ENCODE results near the gene FGR.
A peak's percentile ranks its signal among the peaks of the same experiment; 100 is the strongest.
"Not testable (repeated sequence)": the region's sequence is repeated elsewhere in the genome, so short reads cannot be mapped to it uniquely, and the experiment has no call there.

The FGR gene

DNA sequence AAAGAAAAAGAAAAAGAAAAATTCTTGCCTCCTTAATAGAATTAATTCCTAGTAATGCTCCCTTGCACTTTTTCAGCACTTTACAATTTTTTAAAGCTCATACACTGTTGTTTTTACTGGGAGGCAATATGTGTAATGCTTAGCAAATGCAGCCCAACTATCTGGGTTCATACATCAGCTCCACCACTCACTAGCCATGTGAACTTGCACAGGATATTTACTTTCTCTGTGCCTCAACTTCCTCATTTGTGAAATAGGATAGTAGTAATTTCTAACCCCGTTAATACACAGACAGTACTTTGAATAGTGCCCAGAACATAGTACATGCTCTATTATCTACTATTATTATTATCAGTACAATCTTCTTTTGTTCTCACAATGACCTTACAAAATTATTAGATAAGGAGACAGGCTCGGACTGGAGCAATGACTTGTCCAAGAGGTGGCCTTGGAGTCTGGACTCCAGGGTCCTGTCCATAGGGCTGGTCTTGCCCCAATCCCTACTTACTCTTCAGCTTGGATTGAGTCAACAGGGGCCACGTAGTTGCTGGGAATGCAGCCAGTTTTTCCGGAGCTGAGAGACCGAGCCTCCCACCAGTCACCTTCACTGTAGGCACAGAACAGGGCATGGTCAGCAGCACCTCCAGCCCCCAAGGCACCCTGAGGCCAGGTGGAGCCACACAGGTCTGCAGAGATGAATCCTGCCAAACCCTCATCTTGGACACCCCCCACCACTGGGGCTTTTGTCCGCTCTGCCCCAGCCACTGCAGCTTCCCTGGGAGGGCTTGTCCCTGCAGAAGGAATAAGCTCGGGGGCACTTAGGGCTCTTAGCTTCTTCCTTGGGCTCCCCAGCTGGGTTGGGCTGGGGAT is 13.7 kb downstream of the FGR start:
- DNase-seq (ENCODE audit: low spot score) = no peak
- Mint-ChIP-seq H3K27ac (no peak overlapping the region), H3K4me1 (ENCODE audit: low read depth) (peaks cover 33% of the 10 kb centered on the region), H3K9me3 (no peaks in the 10 kb centered on the region), H3K36me3 (ENCODE audit: low read depth) (peaks cover 2% of the 10 kb centered on the region), H3K27me3 (ENCODE audit: low read depth) (no peaks in the 10 kb centered on the region), H3K4me3 (no peak overlapping the region)

- H3K27me3 Mint-ChIP-seq (ENCODE audit: low read depth); H3K9me3 Mint-ChIP-seq; H3K36me3 Mint-ChIP-seq (ENCODE audit: low read depth); DNase-seq (ENCODE audit: low spot score): not testable (repeated sequence)
- Mint-ChIP-seq H3K4me3 (peak overlapping the region; percentile 39), H3K27ac (peak overlapping the region; percentile 59), H3K4me1 (ENCODE audit: low read depth) (peaks cover 32% of the 10 kb centered on the region)
These were observed 15.1 kb downstream of the FGR start for GRCh38 chr1:27619782-27620438.

- peak overlapping the region; percentile 37 for H3K4me3 Mint-ChIP-seq
- H3K27ac Mint-ChIP-seq = peak overlapping the region; percentile 87
- H3K36me3 Mint-ChIP-seq (ENCODE audit: low read depth) = peaks cover 2% of the 10 kb centered on the region
- no peaks in the 10 kb centered on the region for H3K9me3 Mint-ChIP-seq
- H3K27me3 Mint-ChIP-seq (ENCODE audit: low read depth) = no peaks in the 10 kb centered on the region
- DNase-seq (ENCODE audit: low spot score) = no peak
- H3K4me1 Mint-ChIP-seq (ENCODE audit: low read depth) = peaks cover 37% of the 10 kb centered on the region
These were observed 16.5 kb downstream of the FGR start for GRCh38 chr1:27618341-27619082.

DNA sequence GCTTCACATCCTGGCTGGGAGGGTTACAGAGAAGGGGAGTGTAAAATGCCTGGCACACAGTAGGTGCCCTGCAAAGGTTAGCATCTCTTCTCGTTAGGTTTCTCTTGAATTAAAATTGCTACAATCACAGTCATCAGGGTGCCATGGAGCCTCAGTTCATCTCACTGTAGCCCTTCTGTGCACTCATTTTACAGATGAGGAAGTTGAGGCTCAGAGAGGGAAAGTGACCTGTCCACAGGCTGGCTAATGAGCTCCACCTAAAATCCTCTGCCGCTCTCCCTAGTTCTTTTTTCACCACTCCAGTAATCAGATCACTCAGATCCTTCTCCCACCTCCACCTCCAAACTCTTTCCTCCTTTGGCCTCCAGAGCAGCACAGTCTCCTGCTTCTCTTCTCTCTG is 17.6 kb downstream of the FGR start:
- H3K27ac Mint-ChIP-seq = peak overlapping the region; percentile 87
- peaks cover 2% of the 10 kb centered on the region for H3K36me3 Mint-ChIP-seq (ENCODE audit: low read depth)
- DNase-seq (ENCODE audit: low spot score) = no peak
- H3K27me3 Mint-ChIP-seq (ENCODE audit: low read depth) = no peaks in the 10 kb centered on the region
- H3K9me3 Mint-ChIP-seq = no peaks in the 10 kb centered on the region
- H3K4me1 Mint-ChIP-seq (ENCODE audit: low read depth) = peaks cover 30% of the 10 kb centered on the region
- peak overlapping the region; percentile 4 for H3K4me3 Mint-ChIP-seq

DNA sequence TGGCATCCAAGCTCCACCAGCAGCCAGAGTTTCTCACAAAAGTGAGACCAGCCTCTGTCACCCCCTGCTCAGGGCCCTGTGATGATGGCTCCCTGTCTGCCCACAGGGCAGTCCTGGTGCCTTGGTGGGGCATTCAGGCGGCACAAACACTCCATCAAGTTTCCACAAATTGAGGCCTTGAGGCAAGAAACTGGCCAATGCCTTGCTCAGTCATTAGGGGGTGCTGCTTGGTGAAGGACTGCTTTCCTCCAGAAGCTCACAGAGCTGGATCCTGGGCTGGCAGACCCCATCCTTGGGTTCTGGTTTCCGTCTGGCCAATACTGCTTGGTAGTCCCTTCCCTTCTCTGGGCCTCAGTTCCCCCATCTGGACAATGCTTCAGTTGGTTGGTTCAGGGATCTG is 18.5 kb downstream of the FGR start:
- Mint-ChIP-seq H3K9me3 (no peaks in the 10 kb centered on the region), H3K4me3 (no peak overlapping the region), H3K4me1 (ENCODE audit: low read depth) (peaks cover 29% of the 10 kb centered on the region), H3K27me3 (ENCODE audit: low read depth) (peaks cover 3% of the 10 kb centered on the region), H3K27ac (no peak overlapping the region), H3K36me3 (ENCODE audit: low read depth) (peaks cover 2% of the 10 kb centered on the region)
- DNase-seq (ENCODE audit: low spot score) = no peak

GRCh38 chr1:27615346-27616192 is 19.4 kb downstream of the FGR start:
- no peak overlapping the region for H3K4me3 Mint-ChIP-seq
- no peak for DNase-seq (ENCODE audit: low spot score)
- peaks cover 32% of the 10 kb centered on the region for H3K4me1 Mint-ChIP-seq (ENCODE audit: low read depth)
- H3K9me3 Mint-ChIP-seq = no peaks in the 10 kb centered on the region
- peak overlapping the region; percentile 56 for H3K27ac Mint-ChIP-seq
- H3K27me3 Mint-ChIP-seq (ENCODE audit: low read depth) = peaks cover 3% of the 10 kb centered on the region
- peaks cover 2% of the 10 kb centered on the region for H3K36me3 Mint-ChIP-seq (ENCODE audit: low read depth)

DNA sequence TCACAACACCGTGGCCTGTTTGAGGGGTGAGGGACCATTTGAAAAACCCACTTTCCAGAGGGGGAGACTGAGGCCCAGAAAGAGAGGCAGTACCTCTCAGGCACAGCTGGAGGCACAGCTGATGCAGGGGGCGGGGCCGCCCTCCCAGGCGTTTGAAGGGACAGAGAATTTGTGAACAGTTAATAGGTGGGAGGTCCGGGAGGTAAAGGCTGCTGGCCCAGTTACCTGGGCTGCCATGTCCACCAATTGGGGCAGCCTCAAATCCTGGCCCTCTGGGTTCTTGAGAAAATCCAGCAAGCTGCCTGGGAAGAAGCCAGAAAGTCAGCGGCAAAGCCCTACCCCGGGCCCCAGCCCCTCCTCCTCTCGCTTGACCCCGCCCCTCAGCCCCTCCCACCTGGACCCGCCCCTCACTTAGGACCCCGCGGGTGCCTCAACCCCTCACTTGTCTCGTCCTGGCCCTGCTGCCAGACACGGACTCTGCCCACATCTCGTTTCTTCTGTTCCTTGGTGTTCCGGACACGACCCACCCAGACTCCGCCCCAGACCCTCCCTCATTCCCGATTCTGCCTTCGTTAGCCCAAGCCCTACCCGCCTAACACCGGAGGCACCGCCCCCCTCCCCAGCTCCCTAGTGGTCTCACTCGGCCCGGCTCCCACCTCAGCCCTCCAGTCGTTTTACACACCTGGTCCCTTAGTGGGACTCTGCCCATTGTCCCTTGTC is 20.2 kb downstream of the FGR start:
- Mint-ChIP-seq H3K4me3 (no peak overlapping the region), H3K9me3 (no peaks in the 10 kb centered on the region), H3K4me1 (ENCODE audit: low read depth) (peaks cover 32% of the 10 kb centered on the region)

GRCh38 chr1:27614043-27614624 is 20.9 kb downstream of the FGR start:
- Mint-ChIP-seq H3K4me3 (no peak overlapping the region), H3K9me3 (no peaks in the 10 kb centered on the region), H3K27me3 (ENCODE audit: low read depth) (peaks cover 3% of the 10 kb centered on the region), H3K36me3 (ENCODE audit: low read depth) (peaks cover 2% of the 10 kb centered on the region), H3K4me1 (ENCODE audit: low read depth) (peaks cover 29% of the 10 kb centered on the region), H3K27ac (peak overlapping the region; percentile 68)
- no peak for DNase-seq (ENCODE audit: low spot score)

More for the DNA sequence above, 20.2 kb downstream of the FGR start:
- H3K36me3 Mint-ChIP-seq (ENCODE audit: low read depth) = peaks cover 2% of the 10 kb centered on the region
- peaks cover 3% of the 10 kb centered on the region for H3K27me3 Mint-ChIP-seq (ENCODE audit: low read depth)
- DNase-seq (ENCODE audit: low spot score) = no peak
- H3K27ac Mint-ChIP-seq = peak overlapping the region; percentile 56

DNA sequence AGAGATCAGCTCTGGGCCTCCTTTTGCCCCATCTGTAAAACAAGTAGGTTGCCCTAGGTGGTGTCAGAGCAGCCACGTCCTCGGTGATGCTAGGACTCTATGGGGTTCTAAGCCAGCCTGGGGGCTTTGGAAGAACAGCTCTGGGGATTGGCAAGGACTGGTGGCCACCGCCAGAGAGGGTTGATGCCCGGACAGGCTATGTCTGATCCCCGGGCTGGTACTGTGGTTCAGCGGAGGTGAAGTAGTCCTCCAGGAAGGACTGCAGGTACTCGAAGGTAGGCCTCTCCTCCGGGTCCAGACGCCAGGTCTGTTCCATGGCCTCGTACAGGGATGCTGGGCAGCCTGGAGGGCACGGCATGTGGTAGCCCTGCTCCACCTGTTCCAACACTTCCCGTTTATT is 22.3 kb downstream of the FGR start:
- no peak overlapping the region for H3K27ac Mint-ChIP-seq

DNA sequence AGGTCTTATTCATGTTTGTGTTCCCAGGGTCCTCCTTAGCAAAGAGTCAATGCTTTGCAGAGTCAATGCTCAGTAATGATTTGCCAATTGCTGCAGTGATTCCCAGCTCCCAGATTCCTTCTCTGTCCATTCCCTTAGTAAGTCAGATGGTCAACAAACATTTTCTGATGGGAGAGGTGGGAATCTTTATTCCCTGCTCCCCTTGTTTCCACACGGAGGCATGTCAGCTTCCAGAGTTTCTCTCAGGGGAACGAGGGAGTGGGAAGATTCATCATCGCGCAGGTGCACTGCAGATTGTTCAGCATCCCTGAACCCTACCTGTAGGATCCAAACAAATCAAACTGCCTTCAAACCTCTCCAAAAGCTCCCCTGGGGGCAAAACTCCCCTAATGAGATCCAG is 23.5 kb downstream of the FGR start:
- no peak for DNase-seq (ENCODE audit: low spot score)
- no peak overlapping the region for H3K4me3 Mint-ChIP-seq
- H3K36me3 Mint-ChIP-seq (ENCODE audit: low read depth) = no peaks in the 10 kb centered on the region
- no peak overlapping the region for H3K27ac Mint-ChIP-seq
- H3K4me1 Mint-ChIP-seq (ENCODE audit: low read depth) = peaks cover 11% of the 10 kb centered on the region
- H3K9me3 Mint-ChIP-seq = no peaks in the 10 kb centered on the region
- H3K27me3 Mint-ChIP-seq (ENCODE audit: low read depth) = peaks cover 3% of the 10 kb centered on the region

More for the DNA sequence above, 22.3 kb downstream of the FGR start:
- no peak for DNase-seq (ENCODE audit: low spot score)
- Mint-ChIP-seq H3K36me3 (ENCODE audit: low read depth) (peaks cover 2% of the 10 kb centered on the region), H3K27me3 (ENCODE audit: low read depth) (peaks cover 3% of the 10 kb centered on the region), H3K4me1 (ENCODE audit: low read depth) (peaks cover 17% of the 10 kb centered on the region), H3K9me3 (no peaks in the 10 kb centered on the region), H3K4me3 (no peak overlapping the region)

GRCh38 chr1:27609618-27610240 is 25.3 kb downstream of the FGR start:
- no peak overlapping the region for H3K27ac Mint-ChIP-seq
- peaks cover 4% of the 10 kb centered on the region for H3K27me3 Mint-ChIP-seq (ENCODE audit: low read depth)
- no peaks in the 10 kb centered on the region for H3K9me3 Mint-ChIP-seq
- H3K4me3 Mint-ChIP-seq = no peak overlapping the region
- no peaks in the 10 kb centered on the region for H3K36me3 Mint-ChIP-seq (ENCODE audit: low read depth)
- DNase-seq (ENCODE audit: low spot score) = no peak
- peaks cover 22% of the 10 kb centered on the region for H3K4me1 Mint-ChIP-seq (ENCODE audit: low read depth)

DNA sequence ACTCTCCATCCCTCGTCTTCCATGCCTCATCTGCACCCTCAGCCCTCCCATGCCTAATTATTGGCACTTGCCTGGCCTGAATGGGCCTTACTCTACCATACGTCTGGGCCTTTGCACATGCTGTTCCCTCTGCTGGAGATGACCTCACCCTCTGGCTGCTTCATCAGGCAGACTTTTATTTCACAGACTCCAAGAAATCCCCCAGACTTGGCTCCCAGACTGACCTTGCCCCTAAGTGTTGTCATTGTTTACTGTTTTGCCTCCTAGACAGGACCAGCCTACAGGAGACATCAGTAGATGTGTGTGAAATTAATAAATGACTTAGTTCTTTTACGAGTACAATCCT is 25.8 kb downstream of the FGR start:
- Mint-ChIP-seq H3K4me1 (ENCODE audit: low read depth) (peaks cover 22% of the 10 kb centered on the region), H3K27ac (no peak overlapping the region), H3K9me3 (no peaks in the 10 kb centered on the region), H3K36me3 (ENCODE audit: low read depth) (no peaks in the 10 kb centered on the region), H3K4me3 (no peak overlapping the region), H3K27me3 (ENCODE audit: low read depth) (peaks cover 4% of the 10 kb centered on the region)
- no peak for DNase-seq (ENCODE audit: low spot score)

Data from T-helper 2 cell treated with Interferon-gamma antibody and Interleukin-4, amounts not matched to agents 5 μg/mL and 100 μg/mL, for 36 hours (primary cell).